Effector CD8-positive, alpha-beta T cell (primary cell): ENCODE data around the gene TNFRSF8.

Experiments
- DNase-seq: peaks from one replicate; lab custom pipeline; 2025; lab: John Stamatoyannopoulos, UW

TNFRSF8 gene

GRCh38 chr1:12176298-12177118, 113.4 kb downstream of the TNFRSF8 start:
- DNase-seq: no peak

GRCh38 chr1:12177156-12177998, 114.3 kb downstream of the TNFRSF8 start:
- no peak for DNase-seq

GRCh38 chr1:12177999-12178441, 114.9 kb downstream of the TNFRSF8 start:
- peak; percentile 85 for DNase-seq

- no peak for DNase-seq
Measured at GRCh38 chr1:12178511-12178910, 115.4 kb downstream of the TNFRSF8 start.

DNA sequence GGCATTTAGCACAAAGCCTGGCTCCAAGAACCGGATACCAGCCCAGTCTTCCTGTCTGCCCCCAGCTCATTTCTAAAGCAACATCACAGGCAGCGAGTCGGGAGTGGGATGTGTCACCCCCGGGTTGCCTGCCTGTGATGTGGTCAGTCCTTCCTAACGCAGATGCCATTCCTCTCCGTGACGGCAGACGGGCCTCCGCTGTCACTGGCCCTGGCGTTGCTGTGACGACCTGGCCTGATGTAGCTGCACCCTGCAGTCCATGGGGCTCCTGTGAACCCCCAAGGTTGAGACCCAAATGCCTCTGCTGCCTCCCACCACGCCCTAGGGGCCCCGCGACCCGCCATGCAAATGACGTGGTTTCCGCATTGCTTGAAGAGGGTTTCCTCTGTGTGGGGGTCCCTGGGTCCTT, 116.0 kb downstream of the TNFRSF8 start:
- peak; percentile 74 for DNase-seq

DNA sequence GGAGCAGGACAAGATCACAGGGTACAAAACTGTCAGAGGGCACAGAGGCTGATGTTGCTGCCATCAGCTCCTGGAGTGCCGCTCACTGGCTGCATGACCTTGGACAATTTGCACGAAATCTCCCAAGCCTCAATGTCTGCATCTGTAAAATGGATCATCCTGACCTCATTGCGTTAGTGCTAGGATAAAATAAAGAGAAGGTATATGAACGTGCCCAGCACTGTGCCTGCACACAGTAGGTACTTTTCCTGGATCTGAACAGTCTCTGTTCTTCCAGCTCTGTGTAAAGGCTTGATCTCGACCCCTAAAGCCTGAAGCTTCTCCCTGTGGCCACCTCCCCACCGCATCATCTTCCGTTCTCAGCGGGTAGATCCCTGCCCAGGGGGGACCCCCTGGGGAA, 116.6 kb downstream of the TNFRSF8 start:
- no peak for DNase-seq

DNA sequence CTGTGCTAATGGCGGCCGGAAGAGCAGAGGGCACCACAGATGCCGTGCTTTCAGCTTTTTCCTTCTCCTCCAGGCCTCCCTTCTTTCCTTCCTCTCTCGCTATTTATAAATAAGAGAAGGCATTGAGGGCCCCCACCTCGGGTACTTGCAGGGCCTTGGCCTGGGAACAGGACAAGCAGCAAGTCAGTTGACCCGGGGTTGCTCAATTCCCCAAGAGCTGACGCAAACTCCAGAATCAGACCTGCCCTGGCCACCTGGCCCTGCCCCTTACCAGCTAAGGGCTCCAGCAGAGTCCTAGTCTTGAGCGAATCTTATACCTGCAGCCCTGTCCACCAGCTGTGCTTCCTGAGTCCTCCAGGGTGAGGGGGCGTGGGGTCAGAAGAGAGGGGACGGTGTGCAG, 117.2 kb downstream of the TNFRSF8 start:
- DNase-seq: no peak

DNA sequence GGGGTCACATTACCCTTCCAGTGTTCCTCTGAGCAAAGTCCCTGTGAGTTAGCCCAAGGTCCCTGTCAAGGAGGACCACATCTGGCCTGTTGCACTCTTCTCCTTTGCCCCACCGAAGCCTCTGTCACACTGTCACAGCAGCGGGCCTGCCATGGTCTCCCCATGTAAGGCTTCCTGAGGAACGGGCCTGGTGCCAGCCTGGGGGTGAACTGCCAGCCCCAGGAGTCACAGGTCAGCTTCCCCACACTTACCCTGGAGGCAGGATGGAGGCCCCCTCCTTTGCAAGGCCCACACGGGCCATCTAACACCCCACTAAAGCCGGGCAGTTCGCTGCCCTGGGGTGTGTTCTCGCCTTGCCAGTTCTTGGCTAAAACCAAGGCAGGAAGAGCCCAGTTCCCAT, 117.8 kb downstream of the TNFRSF8 start:
- DNase-seq: no peak

DNA sequence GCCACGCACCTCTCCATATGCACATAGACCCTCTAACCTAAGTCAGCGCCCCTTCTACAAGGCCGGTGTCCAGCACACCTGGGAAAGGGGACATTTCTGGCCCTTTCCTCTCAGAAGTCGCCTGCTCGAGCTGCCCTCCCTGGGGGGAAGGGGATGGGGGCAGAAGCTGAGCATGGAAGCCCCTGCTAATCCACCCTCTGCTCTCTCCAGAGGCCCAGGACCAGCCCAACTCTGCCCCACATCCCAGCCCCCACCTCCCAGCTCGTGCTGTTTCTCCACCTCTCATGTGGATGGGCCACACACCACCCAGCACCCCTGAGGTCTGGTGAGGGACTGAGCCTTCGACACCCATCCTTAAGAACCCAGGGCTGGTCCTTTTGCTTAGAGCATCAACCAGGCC, 118.5 kb downstream of the TNFRSF8 start:
- no peak for DNase-seq

- DNase-seq: no peak
Measured at GRCh38 chr1:12182410-12182984, 119.4 kb downstream of the TNFRSF8 start.

DNA sequence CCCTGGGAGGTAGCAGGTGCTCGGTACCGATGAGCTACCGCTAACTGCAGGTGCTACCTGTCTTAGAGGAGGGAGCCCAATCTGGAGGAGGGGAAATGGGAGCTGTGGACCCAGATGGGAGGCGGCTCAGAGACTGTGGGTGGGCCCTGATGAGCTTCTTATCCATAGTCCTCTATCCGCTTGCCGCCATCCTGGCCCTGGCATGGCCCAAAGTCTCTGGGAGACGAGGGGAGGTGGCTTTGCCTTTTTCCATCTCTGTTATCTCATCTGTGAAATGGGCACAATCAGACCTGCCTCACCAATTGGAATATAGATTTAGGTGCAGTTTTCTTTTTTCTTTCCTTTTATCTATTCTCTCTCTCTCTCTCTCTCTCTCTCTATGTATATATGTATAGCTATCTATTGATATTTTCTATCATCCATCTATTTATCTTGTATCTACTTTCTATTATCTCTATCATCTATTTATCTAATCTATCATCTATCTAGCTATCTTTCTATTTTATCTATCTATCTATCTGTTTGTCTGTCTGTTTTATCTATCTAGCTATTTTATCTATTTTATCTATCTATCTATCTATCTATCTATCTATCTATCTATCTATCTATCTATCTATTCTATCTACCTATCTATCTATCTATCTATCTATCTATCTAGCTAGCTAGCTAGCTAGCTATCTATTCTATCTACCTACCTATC, 120.1 kb downstream of the TNFRSF8 start:
- DNase-seq: no peak

- no peak for DNase-seq
Measured at GRCh38 chr1:12184008-12184681, 121.0 kb downstream of the TNFRSF8 start.

DNA sequence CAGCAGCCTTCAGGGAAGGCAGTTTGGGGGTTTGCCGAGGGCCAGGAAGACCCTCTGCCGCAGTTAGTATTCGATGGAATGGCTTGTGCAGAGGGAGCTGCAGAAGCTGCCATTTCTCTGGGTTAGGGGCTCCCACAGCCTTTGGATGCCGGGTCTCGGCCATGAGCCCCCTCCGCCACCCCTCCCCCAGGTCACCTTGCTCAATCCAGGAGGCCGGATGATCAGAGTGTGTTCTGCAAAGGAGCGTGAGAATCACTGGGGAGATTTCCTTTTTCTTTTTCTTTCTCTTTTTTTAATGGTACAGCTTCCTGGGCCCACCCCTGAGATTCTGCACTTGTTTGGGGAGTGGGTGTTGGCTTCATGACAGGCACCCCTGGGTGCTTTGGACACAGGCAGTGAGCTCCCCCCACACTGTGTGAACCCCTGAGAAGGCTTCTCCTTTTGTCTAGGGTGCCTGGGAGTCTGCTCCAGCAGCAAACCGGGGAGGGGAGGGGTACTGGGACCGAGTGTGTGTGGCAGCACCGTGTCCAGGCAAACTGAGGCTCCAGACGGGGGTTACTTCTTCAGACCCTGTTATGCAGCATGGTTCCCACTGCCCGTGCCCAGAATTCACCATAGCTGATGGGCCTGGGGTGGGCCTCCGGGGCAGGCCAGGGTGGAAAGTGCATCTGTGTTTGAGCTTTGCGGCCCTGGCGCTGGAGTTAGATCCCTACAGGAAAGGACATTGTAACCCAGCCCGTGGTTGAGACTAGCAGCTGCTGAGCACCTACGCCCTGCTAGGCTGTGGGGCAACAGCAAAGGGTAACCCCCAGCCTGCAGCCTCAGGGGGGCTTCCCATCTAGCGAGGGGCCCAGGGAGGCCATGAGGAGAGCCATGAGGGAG, 122.2 kb downstream of the TNFRSF8 start:
- no peak for DNase-seq

GRCh38 chr1:12185918-12186678, 123.0 kb downstream of the TNFRSF8 start:
- no peak for DNase-seq

- DNase-seq: no peak
Measured at GRCh38 chr1:12186679-12186985, 123.5 kb downstream of the TNFRSF8 start.

DNA sequence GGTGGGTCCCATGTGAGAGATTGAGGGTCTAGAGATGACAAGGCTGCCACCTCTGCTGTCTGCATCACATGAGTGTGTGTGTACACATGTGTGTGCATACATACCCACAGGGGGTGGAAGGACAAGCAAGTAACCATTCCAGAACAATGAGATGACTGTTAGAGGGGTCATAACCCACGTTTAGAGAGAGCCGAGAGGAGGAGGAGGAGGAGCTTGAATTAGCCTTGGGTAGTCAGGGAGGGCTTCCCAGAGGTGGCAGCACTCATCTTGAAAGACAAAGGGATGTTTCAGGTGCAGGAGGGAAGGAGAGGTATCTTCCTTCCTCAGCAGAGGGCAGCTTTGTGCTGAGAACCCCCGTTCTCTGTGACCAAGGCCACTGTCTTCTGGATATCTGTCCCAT, 125.0 kb downstream of the TNFRSF8 start:
- no peak for DNase-seq

DNA sequence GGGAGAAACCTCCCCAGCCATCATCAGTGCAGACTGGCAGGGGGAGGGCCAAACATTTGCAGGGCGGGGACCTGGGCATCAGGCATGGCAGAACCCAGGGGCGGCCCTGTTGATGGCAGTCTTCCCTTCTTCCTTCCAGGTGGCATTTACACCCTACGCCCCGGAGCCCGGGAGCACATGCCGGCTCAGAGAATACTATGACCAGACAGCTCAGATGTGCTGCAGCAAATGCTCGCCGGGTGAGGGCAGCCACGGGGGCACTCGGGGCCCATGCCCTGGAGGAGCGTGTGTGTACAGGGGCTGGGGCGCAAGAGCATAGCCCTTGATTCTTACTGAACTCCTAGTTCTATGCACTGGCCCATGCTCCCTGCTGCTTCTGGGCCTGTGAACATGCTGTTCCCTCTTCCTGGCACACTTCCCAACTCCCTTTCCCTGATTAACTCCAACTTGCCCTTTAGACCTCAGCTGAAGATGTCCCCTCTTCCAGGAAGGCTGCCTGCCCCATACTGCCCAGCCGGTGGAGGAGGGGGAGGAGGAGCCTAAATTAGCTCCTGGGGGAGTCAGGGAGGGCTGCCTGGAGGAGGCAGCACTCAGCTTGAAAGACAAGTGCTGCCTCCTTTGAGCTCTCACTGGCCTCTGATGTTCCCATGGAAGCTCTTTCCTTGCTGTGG, 125.7 kb downstream of the TNFRSF8 start:
- no peak for DNase-seq

DNA sequence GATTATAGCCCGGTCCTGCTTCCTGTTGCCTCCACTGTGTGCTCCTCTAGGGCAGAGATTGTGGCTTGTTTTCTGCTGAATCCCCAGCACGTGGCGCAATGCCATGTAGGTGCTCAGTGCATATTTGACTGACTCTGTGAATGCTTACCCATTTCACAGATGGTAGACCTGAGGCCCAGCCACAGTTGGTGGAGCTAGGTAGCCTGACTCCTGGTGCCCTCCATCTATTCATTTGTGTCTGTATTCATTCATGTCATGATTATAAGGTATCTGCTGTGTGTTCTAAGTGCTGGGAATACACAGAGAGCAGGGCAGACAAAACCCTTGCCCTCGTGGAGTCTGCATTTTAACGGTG, 126.2 kb downstream of the TNFRSF8 start:
- DNase-seq: no peak

DNA sequence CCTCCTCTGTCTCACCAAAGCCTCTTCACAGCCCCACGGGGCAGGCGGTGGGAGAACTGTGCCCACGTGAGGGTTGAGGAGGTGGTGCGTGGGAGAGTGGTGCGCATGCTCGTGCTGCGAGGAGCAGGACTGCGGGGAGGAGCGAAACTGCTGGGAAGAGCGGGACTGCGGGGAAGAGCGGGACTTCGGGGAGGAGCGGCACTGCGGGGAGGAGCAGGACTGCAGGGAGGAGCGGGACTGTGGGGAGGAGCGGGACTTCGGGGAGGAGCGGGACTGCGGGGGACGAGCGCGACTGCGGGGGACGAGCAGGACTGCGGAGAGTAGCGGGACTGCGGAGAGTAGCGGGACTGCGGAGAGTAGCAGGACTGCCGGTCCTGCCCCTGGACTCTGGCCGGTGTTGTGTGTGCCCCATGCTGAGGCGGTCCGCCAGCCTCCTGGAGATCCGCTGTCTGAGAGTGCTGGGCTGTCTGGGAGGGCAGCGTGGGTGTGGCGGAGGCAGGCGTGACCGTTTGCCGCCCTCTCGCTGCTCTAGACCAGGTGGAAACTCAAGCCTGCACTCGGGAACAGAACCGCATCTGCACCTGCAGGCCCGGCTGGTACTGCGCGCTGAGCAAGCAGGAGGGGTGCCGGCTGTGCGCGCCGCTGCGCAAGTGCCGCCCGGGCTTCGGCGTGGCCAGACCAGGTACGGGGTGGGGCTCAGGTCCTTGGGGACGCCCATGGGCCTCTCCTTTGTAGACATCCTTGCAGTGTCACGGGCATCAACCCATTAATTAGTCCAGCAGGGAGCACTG, 128.3 kb downstream of the TNFRSF8 start:
- no peak for DNase-seq
